GM19452 (cell line): Measurements from ENCODE around the gene MANEAL.
"Not testable (repeated sequence)": the region's sequence is repeated elsewhere in the genome, so short reads cannot be mapped to it uniquely, and the experiment has no call there.

ENCODE experiments used
- ATAC-seq: cut with Tn5 transposase; IDR thresholded peaks from one replicate; pipeline ENCODE4 v1.9.1; 2021; ENCODE audit not compliant: unreplicated experiment

MANEAL gene

GRCh38 chr1:37793773-37794371, at the start of gene MANEAL:
Gene MANEAL, plus strand, starts transcription at chr1:37793847. Its CDS starts 336 bp downstream, at chr1:37794183.
- ATAC-seq = peak; percentile 62

GRCh38 chr1:37746806-37747205, 46.8 kb upstream of the MANEAL start:
- ATAC-seq = no peak

DNA sequence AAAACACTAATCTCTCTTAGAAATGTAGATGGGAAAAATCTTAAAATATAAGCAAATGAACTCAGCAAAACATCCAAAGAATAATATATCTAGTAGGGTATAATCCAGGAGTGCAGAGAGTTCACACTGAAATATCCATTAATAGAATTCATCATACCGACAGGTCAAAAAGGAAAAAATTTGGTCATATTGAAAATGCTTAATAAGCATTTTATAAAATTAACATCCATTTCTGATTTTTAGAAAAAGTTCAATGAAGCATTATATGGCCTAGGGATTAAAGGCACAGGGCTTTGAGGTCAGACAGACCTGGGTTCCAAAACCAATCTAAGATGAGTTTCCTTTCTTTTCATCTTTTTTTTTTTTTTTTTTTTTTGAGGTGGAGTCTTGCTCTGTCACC, 45.1 kb upstream of the MANEAL start:
- ATAC-seq = no peak

DNA sequence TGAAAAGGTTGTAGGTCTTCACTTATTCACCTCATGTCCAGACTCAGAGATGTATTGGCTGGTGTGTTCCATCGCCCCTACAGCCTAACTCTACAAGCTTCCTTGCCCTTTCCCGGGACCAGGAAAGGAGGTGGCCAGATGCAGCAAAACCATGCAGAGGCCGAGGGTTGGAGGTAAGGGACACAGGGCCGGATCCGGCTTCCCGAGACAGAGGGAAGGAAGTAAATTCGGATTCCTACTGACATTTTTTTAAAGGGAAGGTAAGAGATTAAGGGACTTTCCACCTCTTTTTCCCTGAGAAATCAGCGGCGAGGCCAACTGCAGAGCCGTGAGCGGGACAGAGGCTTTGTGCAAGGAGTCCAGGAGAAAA, 41.4 kb upstream of the MANEAL start:
- ATAC-seq = no peak

DNA sequence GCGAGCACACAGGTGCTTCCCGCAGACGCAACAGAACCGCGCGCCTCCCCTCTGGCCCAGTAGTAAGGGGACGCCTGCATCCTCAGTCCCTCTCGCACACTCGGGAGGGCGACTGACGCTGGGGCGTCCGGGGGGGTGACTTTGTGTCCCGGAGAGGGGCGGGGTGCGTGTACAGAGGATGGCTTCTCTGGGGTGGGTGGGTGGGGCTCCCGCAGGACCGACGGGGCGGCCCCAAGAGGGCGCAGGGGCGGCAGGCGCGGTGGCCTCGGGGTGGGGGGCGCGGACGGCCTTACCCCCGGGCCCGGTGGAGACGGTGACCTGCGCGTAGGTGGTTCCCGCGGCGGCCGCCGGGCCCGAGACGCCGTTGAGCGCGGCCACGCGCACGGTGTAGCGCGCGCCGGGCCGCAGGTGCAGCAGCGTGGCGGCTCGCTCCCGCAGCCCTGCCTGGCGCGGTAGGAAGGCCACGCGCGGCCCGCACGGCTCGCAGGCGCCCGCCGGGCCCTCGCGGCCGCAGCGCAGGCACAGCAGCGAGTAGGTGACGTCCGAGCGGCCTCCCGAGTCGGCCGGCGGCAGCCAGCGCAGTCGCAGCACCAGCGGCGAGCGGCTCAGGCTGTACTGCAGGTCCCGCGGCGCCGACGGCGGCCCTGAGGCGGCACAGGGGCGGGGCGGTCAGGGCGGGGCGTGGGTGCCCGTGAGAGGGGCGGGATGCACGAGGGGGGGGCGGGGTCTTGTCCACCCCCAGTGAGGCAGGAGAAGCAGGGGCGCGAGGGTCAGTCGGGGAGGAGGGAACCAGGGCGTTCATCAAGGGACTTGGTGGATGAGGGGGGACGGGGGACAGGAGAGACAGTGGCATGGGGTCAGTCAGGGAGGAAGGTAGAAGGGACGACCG, 40.8 kb upstream of the MANEAL start:
- ATAC-seq = no peak

DNA sequence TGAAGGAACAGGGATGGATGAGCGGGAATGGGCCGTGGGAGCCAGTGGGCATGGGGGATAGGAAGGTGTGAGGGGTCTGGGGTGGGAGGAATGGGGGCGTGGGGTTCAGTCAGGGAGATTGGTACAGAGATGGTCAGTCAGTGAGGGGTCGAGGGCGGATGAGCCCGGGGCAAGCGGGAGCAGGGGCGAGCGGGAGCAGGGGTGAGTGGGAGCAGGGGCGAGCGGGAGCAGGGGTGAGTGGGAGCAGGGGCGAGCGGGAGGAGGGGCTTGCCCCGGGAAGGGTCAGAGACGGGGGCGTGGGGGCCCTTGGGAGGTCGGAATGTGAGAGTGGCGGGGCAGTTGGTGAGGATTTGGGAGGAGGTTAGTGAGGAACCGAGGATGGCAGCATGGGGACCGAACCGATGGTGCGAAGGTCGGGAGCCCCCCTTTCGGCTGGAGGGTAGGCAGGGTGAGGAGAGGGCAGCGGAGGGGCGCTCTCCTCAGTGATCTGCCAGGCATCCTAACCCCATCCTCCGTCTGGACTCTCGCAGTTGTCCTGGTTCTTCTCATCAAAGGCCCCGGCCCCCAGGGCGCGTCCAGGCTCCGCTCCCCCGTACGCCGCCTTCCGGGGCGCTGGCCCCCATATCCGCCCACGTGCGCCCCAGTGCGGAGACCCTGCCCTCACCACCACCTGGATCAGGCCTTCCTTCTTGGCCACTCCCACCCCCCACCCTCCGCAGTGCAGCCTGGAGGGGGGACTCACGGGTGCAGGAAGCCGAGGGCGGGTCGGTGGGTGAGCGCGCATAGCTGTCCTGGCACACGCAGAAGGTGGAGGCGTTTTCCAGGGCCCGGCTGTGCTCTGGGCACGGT, 40.0 kb upstream of the MANEAL start:
- no peak for ATAC-seq

GRCh38 chr1:37755290-37755689, 38.4 kb upstream of the MANEAL start:
- no peak for ATAC-seq

DNA sequence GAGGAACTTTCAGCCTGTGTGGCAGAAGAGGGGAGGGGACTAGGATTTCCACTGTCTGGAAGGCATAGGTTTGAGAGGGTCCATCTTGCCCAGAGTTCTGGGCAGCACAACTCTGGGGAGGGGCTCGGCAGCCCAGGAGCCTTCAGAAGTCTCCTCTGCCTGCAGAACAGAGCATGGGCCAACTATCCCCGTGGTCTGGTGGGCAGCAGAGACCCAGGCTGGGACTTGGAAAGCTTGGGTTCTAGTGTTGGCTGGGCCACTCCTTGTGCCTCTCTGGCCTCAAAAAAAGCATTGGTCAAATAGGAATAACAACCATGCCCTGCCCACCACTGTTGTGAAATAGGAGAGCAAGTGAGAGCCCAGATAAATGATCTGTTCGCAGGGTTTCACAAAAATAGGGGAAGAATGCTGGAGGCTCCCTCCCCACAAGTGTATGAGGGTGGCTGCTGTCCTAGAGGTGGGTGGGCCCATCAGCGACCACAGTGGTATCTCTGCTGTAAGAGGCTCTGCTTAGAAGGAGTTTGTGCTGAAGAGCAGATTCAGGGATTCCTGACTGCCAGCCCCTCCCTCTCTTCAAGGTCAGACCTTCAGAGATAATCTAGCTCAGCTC, 37.6 kb upstream of the MANEAL start:
- ATAC-seq = no peak

- ATAC-seq = no peak
These were observed 34.2 kb upstream of the MANEAL start for GRCh38 chr1:37759451-37759850.

GRCh38 chr1:37761416-37762095, 32.1 kb upstream of the MANEAL start:
- ATAC-seq = no peak

DNA sequence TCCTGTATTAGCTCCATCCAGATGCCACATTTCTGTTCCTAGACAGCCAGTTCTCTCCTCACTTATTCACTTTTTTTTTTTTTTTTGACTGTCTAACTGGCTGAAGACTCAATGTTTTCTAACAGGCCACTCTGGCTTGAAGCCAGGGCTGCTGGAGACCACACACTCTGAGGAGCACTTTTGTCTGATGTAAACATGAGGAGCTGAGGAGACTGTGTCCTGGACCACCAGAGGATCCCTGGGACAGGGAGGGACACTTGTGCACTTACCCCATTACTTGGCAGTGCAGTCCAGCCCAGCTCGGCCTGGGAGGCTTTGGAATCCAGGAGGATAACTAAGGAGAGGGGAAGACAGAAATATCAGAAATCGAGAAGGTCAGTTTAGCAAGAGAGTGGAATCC, 31.1 kb upstream of the MANEAL start:
- no peak for ATAC-seq

DNA sequence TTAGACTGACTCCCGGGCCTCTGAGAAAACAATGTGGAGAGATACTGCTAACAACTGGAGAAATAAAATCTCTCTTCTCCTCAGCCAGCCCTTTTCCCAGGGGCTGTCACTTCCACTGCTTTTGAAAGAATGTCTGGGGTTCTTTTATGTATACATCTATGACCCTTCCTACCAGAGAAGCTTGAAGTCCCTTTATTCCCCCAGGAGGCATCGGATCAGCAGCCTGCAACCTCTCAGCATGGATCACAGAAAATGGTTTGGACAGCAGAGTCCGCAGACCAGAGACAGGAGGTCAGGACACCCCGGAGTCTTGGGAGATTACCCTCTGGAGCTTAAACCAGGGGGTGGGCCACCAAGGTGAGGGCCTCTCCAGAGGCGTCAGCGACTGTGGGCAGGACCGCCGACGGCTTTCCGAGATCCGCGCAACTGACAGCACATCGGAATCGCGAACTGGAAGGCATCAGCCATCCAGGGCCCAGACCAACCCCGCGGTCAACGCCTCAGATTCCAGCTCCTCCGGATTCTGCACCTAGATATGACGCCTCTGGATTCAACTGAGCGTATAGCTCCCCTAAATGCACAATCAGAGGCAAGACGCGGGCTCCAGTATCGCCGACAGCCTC, 29.7 kb upstream of the MANEAL start:
- ATAC-seq = no peak

DNA sequence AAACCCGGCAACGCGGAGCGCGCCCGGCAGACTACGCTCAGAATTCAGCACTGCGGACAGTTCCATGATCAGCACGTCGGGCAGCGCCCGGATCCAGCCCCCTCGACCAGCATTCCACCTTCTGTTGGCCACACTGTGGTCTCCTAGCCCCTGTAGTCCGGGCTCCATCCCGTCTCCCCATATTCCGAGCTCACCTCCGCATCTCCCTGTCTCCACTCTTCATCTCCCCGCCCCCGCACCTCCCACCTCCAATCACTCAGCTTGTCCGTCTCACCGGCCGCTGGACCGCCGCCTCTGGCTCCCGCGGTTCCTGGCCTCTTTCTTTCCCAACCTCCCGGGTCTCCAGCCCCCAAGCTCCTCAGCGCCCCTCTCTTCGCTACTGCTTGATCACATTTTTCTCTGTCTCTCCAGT, 29.2 kb upstream of the MANEAL start:
- no peak for ATAC-seq

DNA sequence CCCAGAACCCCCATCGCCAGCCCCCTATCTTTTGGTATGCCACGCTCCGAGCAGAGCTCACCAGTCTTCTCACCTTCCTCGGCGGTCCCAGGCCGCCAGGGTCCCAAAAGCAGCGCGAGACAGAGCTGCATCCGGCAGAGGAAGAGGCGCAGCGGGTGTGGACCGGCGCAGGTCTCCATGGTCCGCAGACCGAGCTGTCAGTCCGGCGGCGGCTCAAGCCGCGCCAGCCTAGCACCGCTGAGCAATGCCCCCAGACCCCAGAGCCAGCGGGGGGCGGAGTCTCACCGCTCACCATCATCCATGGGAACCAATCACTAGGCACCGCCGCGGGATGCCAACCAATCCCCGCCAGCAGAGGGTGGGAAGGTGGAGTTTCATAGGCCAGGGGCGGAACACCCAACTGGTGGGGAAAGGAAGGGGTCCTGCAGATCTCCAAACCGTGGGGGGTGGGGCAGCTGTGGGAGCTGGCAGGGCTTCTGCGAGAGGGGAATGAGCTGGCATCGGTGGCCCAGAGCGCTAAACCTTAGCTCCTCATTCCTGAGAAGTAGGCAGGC, 28.7 kb upstream of the MANEAL start, which contains the start of gene EPHA10:
TSS of gene EPHA10 (minus strand) at position 233 of the 554 bp plus-strand sequence. CDS start at position 179, 54 bp downstream.
- ATAC-seq = no peak

DNA sequence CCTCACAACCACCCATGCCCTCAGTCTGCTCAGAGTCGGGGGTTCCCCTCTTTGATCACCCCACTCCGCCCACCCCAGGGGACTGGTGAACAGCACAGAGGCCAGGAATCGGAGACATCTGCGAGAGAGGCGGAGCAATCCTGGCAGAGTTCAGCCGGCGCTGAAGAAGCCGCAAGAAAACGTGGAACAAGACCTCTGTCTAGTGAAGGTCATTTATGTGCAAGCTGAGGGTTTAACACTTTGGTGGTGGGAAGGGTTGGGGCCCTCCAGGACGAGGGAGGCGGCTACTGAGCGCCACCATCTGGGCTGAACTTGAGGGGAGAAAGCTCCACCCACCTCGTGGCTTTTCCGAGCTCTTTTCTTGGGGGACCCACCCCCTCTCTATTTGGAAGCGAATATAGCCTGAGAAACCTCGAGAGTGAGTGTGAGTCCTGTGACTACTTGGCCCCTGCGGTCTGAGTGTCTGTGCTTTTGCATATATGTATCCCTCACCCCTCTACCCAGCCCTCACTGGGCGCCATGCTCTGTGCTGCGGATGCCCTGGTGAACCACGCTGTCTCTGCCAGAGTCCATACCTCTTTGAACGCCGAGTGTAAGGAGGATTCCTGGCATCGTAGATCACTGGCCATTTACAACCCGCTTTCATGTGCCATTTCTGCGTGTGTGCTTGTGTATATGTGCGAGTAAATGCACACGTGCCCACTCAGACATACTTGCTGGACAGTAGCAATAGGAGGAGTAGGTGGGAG, 27.6 kb upstream of the MANEAL start:
- ATAC-seq = no peak

- no peak for ATAC-seq
These were observed 26.2 kb upstream of the MANEAL start for GRCh38 chr1:37767488-37767887.

- ATAC-seq = not testable (repeated sequence)
These were observed 22.2 kb upstream of the MANEAL start for GRCh38 chr1:37771440-37771839.

GRCh38 chr1:37776946-37777516, 16.6 kb upstream of the MANEAL start:
- no peak for ATAC-seq

DNA sequence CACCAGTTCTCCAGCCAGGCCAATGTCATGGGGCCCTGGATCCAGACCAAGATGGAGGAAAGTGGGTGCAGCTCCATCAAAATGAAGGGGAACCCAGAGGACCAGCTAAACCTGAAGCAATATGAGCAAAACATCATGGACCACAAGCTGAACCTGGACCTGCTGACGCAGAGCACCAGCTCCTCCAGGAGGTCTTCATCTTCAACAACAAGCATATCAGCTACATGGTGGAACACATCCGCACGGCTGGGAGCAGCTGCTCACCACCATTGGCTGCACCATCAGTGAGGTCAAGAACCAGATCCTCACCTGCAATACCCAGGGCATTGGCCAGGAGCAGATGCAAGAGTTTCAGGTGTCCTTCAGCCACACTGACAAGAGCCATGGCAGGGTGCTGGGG, 15.0 kb upstream of the MANEAL start:
- ATAC-seq = no peak
